GM12865 (cell line): ENCODE results near the gene TAF15.

Experiments used
- DNase-seq: peaks from one replicate; pipeline ENCODE4 v3.0.0; 2010; ENCODE audit warnings: low read depth
- H3K4me3 ChIP-seq: 2 replicates; pipeline ENCODE4 v1.5.1; 2011; ENCODE audit warnings: mild to moderate bottlenecking, low read depth, low read length, control low read depth
- CTCF ChIP-seq: IDR thresholded peaks from 2 replicates; pipeline ENCODE4 v1.5.1; 2011; ENCODE audit warnings: low read length, control low read depth, low read depth, inconsistent platforms; ENCODE audit not compliant: insufficient read depth; ENCODE audit errors: missing control alignments

The TAF15 gene

GRCh38 chr17:35876534-35876933 lies 67.2 kb downstream of the TAF15 start:
- TF ChIP-seq CTCF = no peak
- H3K4me3 ChIP-seq = no peak overlapping the region
- DNase-seq = no peak

- TF ChIP-seq CTCF = no peak
- no peak for DNase-seq
- no peak overlapping the region for H3K4me3 ChIP-seq
Measured at GRCh38 chr17:35877345-35878029, 68.2 kb downstream of the TAF15 start.

DNA sequence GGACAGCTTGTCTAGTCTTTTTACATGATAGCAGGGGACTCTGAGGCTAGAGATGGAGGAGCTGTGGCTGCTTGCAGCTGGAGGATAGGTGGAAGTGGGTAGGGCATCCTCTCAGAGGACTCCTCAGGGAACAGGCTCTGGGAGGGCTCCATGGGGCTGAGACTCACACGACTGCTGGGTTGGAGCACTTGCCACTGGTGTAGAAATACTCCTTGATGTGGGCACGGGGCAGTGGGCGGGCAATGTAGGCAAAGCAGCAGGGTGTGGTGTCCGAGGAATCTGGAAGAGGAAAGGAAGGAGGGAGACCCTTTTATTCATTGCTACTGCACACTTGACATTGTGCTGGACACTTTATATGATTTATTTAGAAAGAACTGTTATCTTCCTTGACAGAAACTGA lies 69.1 kb downstream of the TAF15 start:
- TF ChIP-seq CTCF = no peak
- no peak for DNase-seq
- no peak overlapping the region for H3K4me3 ChIP-seq

- H3K4me3 ChIP-seq = peak within 1 kb of the TSS; percentile 48
- DNase-seq = peak; percentile 92
Measured at GRCh38 chr17:35879773-35880654, 70.7 kb downstream of the TAF15 start, which contains the start of gene CCL5. TSS of gene CCL5 (minus strand) at chr17:35880360.

GRCh38 chr17:35889241-35889640 lies 80.0 kb downstream of the TAF15 start:
- DNase-seq = no peak
- TF ChIP-seq CTCF = no peak
- no peak overlapping the region for H3K4me3 ChIP-seq

More at GRCh38 chr17:35879773-35880654, 70.7 kb downstream of the TAF15 start, which contains the start of gene CCL5:
- no peak for TF ChIP-seq CTCF

GRCh38 chr17:35889818-35890773 lies 80.8 kb downstream of the TAF15 start:
- no peak overlapping the region for H3K4me3 ChIP-seq
- no peak for TF ChIP-seq CTCF

More at GRCh38 chr17:35889818-35890773, 80.8 kb downstream of the TAF15 start:
- DNase-seq = no peak
